ENCODE data around the gene KLHL29. TPM values are rescaled to one million over a fixed set of nuclear protein-coding genes. Genes with fewer than 3 reads are reported as not detected.

The KLHL29 gene
- total RNA-seq, 1 experiment from 2014 or later, result 2.4 TPM

DNA sequence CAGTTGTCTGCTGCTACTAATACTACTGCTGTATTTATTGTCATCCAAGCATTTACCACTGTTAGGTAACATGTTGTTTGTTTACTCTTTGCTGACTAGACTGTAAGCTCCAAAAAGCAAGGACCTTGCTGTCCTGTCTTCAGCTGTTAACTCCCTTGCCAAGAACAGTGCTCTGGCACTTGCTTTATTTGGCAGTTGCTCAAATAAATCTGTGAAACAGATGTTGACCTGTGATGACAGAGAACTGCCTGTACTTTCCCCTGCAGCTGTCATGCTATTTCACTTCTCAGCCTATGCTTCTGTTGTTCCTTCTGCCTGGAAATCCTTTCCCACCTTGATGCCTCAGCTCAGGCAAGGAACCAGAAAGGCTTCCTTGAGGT is 360.7 kb downstream of the KLHL29 start:
- Histone ChIP-seq H4K8ac (replicated peaks; ENCODE audit: insufficient read length, low read depth, low read length) (no peak overlapping the region), H3K23me2 (ENCODE audit: insufficient read length, low read depth, low read length, poor library complexity, severe bottlenecking) (no peaks in the 10 kb centered on the region), H2BK120ac (ENCODE audit: low read depth, low read length, poor library complexity, severe bottlenecking) (no peak overlapping the region), H3K9ac (ENCODE audit: extremely low read depth, insufficient read length, low read length) (no peak overlapping the region), H2BK15ac (ENCODE audit: low read depth, low read length) (no peak overlapping the region), H3T11ph (ENCODE audit: low read length) (no peak overlapping the region), H4K91ac (ENCODE audit: insufficient read length, low read depth, low read length) (no peak overlapping the region), H3K79me1 (ENCODE audit: insufficient read depth, low read depth, low read length, poor library complexity, severe bottlenecking) (no peaks in the 10 kb centered on the region), H3K4me2 (ENCODE audit: insufficient read depth, insufficient read length, low read length) (no peak overlapping the region), H4K20me1 (ENCODE audit: control insufficient read depth, insufficient read depth, insufficient read length) (no peaks in the 10 kb centered on the region), H3K27ac (ENCODE audit: insufficient read length, low read depth, low read length) (no peak overlapping the region), H3K79me2 (ENCODE audit: insufficient read depth, low read length) (no peaks in the 10 kb centered on the region), H2AFZ (ENCODE audit: low read length) (no peak overlapping the region), H3K56ac (ENCODE audit: insufficient read length, low read depth, low read length) (no peak overlapping the region), H2BK20ac (ENCODE audit: low read depth, low read length, poor library complexity, severe bottlenecking) (no peak overlapping the region), H3K14ac (ENCODE audit: insufficient read depth, low read length) (no peak overlapping the region), H3K23ac (ENCODE audit: insufficient read length, low read depth, low read length) (no peak overlapping the region), H3K9me3 (ENCODE audit: control insufficient read depth, low read depth, low read length) (no peaks in the 10 kb centered on the region), H4K5ac (ENCODE audit: insufficient read length, low read depth, low read length) (no peak overlapping the region), H3K27me3 (ENCODE audit: insufficient read depth, low read length) (no peaks in the 10 kb centered on the region), H3K4ac (ENCODE audit: low read depth, low read length) (no peak overlapping the region), H2AK5ac (ENCODE audit: insufficient read length, low read length) (no peak overlapping the region), H3K4me1 (ENCODE audit: insufficient read depth, low read length) (no peaks in the 10 kb centered on the region), H2BK5ac (ENCODE audit: insufficient read length, low read length) (no peak overlapping the region), H3K18ac (ENCODE audit: insufficient read length, low read depth, low read length) (no peak overlapping the region), H2BK12ac (ENCODE audit: insufficient read length, low read depth, low read length) (no peak overlapping the region)
- no peaks in the 10 kb centered on the region for H3K27me3 Mint-ChIP-seq (ENCODE audit: low read depth)
- TF ChIP-seq, protein P1, sequence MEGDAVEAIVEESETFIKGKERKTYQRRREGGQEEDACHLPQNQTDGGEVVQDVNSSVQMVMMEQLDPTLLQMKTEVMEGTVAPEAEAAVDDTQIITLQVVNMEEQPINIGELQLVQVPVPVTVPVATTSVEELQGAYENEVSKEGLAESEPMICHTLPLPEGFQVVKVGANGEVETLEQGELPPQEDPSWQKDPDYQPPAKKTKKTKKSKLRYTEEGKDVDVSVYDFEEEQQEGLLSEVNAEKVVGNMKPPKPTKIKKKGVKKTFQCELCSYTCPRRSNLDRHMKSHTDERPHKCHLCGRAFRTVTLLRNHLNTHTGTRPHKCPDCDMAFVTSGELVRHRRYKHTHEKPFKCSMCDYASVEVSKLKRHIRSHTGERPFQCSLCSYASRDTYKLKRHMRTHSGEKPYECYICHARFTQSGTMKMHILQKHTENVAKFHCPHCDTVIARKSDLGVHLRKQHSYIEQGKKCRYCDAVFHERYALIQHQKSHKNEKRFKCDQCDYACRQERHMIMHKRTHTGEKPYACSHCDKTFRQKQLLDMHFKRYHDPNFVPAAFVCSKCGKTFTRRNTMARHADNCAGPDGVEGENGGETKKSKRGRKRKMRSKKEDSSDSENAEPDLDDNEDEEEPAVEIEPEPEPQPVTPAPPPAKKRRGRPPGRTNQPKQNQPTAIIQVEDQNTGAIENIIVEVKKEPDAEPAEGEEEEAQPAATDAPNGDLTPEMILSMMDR (conservative IDR thresholded peaks at IDR 0.05), result no peak
- peaks cover under 1 to 2% of the 10 kb centered on the region in 2 experiments; a peak in 2 of 5 replicates for H3K9me3 Mint-ChIP-seq
- H3K4me1 Mint-ChIP-seq, result peaks cover 3 to 14% of the 10 kb centered on the region in 2 experiments
- peaks cover 0 to 9% (median 5%) of the 10 kb centered on the region in 3 experiments; a peak in 3 of 7 replicates for H3K36me3 Mint-ChIP-seq (ENCODE audit: insufficient read depth in 1 of 3, low read depth in 3 of 3)
- no peak for DNase-seq
- no peak overlapping the region for H3K4me3 Mint-ChIP-seq
- no peak overlapping the region for H3K27ac Mint-ChIP-seq
